ENCODE results near the gene ALDH3A2.
A peak's percentile ranks its signal among the peaks of the same experiment; 100 is the strongest.

The ALDH3A2 gene

DNA sequence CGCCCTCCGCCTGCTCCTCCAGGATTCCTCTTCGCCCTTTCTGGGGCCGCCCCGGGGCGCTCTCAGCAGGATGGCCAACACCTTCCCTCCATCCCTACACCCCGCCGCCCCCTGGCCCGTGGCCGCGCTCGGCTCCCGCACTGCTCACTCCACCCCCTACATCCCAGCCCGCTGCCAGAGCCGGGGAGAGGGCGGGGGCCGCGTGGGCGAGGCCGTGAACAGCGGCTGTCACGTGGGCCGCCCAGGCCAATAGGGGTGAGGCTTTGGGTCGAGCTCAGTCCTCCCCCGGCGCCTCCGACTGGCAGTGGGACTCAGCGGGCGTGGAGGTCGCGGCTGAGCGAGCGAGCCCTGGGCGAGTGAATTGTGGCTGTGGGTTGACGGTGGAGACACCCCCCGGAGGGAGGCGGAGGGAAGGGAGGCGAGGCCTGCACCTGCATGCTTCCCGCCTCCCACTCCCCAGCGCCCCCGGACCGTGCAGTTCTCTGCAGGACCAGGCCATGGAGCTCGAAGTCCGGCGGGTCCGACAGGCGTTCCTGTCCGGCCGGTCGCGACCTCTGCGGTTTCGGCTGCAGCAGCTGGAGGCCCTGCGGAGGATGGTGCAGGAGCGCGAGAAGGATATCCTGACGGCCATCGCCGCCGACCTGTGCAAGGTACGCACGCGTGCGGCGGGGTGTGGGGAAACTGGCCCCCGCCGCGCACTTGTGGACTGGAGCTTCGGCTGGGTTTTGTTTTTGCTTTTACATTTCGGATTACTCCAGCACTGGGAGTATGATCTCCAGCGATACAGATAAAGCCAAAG, at the start of gene ALDH3A2:
Gene ALDH3A2 (plus strand): TSS at position 277 of the 799 bp plus-strand sequence. CDS start 221 bp downstream, at position 498.
- DNase-seq (ENCODE audit: low spot score) = peak; percentile 97

DNA sequence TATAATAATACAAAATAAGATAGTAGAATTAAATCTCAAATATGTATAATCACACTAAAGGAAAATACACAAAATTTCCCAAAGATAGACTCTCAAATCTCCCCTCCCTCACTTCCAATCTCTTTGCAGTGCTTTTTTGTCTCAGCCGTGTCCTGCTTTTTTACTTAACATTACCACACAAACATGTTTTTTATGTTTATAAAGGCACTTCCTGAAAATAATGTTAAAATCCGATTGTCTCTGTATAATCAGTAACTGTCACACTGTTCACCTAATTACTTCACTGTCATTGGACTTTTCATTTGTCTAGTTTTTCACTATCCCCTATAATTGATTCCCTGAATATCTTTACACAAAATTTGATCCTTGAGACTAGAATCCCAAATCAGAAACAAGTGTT, 38.2 kb upstream of the ALDH3A2 start:
- DNase-seq (ENCODE audit: low spot score) = no peak

DNA sequence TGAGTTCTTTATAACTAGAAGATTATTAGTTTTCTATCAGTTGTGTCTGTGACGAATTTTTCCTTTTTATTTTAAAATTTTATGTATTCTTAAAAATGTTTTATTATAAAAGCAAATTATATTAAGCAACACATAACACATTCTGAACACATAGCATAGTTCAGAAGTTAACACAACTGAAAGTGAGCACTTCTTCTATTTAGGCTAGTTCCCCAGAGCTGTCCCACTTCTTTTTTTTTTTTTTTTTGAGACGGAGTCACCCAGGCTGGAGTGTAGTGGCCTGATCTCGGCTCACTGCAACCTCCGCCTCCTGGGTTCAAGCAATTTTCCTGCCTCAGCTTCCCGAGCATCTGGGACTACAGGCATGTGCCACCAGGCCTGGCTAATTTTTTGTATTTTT, 37.7 kb upstream of the ALDH3A2 start:
- no peak for DNase-seq (ENCODE audit: low spot score)

DNA sequence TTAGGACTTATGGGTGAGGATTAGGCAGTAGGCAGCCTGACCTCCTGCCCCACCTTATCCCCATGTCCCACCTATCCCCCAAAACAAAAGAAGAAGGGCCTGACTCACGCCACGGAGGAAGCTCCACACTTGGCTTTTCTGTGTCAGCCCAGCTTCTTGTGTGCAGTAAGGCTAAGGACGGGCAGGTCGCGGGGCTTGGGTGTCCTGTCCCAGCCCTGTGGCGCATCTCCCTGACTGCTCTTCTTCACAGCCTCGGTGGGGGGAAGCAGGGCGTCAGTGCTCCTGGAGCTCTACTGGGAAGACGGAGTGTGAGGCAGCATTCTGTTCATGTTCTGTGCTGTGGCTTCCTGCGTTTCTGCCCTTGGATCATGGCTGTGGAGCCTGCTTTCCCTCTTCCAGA, 34.6 kb upstream of the ALDH3A2 start:
- no peak for DNase-seq (ENCODE audit: low spot score)

DNA sequence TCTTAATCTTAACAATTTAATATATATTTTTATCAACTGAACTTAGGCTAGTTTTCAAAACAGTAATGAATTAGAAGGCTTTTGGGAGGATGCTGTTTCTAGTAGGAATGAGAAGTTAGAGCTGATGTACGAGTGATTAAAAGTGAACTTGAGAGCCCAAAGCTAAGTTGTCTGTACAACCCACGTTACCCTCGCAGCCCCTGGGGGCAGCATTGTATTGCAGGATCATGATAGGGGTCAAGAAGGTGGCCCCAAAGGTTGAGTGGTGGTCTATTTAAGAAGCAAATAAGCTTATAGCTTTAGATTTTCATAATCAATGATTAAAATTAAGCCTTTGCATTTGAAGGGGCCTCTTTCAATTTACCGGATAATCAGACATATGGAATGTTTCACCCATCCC, 33.7 kb upstream of the ALDH3A2 start:
- no peak for DNase-seq (ENCODE audit: low spot score)

DNA sequence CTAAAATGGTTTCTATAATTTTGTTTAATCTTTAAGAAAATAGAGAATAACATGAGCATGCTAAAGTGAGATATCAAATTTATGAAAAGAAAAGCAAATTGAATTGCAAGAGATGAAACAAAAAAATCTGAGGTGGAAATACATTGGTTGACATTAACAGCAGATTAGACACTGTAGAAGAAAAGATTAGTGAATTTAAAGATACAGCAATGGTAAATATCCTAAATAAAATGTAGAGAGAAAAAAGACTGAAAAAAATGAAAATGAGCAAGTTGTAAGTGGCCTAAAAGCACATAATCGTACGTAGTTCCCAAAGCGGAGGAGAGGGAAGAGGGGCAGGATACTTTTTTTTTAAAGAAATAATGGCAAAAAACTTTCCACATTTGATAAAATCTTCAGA, 30.5 kb upstream of the ALDH3A2 start:
- DNase-seq (ENCODE audit: low spot score) = no peak

DNA sequence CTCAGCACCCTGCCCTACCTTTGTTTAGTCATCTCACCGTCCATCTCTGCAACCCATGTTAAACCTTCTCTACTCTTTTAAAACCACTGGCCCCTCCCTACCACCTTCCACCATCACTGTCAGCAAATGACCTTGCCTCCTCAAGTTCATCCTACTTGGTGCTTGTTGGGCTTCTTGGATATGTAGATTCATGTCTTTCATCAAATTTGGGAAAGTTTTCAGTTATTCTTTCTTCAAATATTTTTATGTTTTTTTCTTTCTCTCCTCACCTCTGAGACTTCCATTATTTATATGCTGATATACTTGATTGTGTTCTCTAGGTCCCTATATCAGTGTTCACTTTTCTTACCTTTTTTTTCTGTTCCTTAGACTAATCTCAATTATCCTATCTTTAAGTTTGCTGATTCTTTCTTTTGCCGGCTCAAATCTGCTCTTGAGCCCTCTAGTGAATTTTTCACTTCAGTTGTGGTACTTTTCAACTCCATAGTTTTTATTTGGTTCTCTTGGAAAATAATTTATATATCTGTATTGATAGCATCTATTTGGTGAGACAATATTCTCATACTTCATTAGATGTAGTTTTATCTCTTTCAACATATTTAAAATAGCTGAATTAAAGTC, 28.7 kb upstream of the ALDH3A2 start:
- no peak for DNase-seq (ENCODE audit: low spot score)

DNA sequence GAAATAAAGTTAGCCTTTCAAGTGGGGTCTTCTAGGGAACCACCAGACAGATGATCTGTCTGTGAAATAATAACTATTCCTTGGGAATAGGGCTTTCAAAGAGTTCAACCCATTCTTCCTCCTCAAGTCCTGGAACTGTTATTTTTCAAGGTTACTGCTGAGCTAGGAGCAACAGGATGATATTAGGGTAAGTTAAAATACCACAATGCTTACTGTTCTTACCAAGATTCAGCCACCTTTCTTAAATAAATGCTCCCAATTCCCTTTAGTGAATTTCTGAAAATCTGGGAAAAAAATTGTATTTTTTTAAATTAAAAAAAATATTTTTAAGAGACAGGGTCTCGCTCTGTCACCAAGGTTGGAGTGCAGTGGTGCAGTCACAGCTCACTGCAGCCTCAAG, 26.9 kb upstream of the ALDH3A2 start:
- DNase-seq (ENCODE audit: low spot score) = no peak

DNA sequence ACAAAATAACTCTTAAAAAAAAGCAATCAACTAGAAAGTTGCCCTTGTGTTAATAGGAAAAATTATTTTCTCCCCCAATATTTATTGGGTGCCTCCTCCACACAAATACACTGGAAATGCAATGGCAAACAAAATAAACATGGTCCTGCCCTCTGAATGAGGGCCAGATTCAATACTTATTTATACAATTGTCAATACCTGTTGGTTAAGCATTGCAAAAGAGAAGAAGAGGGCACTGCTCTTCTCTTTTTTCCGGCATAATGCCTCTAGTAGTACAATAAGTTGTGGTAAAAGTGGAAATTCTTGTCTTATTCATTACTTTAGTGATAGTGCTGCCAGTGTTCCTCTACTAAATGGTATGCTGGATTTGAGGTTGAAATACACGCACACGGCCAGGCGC, 22.5 kb upstream of the ALDH3A2 start:
- no peak for DNase-seq (ENCODE audit: low spot score)

DNA sequence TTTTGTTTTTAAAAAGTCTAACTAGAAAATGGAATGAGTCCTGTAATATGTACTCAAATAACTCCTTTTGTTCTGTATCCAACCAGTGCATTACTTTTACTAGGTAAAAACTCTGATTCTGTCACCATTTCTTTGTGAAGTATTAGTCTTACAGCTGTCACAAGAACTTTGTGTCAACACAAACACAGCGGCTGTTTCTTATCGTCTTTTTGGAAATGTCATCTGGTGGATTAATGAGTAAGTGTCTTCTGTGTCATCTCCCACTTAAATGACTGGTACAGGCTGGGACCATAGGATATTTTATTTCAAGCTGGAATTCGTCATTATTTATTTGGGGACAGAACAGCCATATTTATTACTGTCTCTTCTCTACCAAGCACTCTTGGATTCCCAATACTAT, 19.1 kb upstream of the ALDH3A2 start:
- no peak for DNase-seq (ENCODE audit: low spot score)

DNA sequence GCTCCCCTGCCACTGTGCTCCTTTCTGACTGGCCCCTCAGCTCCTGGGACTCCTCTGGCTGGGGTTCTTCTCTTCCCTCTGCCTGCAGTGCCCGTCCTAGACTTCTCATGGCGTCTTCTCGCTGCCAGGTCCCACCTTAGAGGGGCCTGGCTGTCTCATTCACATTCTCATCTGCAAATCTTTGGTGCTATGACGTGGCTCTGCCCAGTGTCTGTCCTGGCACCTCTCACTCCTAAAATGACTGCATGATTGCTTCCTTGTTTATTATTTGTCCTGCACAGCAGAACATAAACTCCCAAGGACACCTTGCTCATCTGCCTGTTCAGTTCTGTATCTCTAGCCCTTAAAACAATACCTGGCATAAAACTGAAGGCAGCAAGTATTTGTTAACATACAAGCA, 18.5 kb upstream of the ALDH3A2 start:
- DNase-seq (ENCODE audit: low spot score) = no peak

DNA sequence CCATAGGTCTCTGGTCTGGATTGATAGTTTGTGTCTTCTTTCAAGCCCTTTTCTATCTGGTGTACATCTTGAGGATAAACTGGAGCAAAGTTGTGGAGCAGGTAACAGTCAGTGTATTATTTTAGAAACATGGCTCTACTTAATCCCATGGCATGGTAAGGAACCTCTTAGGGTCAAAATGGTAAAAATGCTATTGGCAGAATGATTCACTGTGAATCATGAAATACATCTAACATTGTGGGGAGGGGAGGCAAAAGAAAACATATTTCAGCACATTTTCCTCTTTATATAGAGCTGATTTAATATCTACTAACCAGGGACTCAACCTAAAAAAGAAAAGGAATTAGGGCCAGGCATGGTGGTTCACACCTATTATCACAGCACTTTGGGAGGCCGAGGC, 17.9 kb upstream of the ALDH3A2 start:
- DNase-seq (ENCODE audit: low spot score) = no peak

DNA sequence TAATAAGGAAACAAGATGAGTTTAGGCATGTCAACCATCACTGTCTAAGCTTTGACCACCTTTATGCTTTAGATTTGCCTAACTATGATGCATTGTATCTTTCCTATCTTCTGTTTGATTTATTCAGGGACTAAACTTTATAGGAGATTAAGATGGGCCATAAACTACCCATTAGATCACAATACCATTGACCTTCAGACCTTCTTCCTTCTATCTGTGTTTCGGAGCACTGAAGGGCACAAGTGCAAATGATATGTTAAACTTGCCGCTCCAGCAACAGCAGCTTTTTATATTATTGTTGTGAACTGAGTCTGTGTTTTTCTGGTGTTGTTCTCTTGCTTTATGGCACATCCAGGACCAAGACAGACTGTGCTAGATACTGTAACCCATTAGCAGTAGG, 16.6 kb upstream of the ALDH3A2 start:
- DNase-seq (ENCODE audit: low spot score) = no peak

DNA sequence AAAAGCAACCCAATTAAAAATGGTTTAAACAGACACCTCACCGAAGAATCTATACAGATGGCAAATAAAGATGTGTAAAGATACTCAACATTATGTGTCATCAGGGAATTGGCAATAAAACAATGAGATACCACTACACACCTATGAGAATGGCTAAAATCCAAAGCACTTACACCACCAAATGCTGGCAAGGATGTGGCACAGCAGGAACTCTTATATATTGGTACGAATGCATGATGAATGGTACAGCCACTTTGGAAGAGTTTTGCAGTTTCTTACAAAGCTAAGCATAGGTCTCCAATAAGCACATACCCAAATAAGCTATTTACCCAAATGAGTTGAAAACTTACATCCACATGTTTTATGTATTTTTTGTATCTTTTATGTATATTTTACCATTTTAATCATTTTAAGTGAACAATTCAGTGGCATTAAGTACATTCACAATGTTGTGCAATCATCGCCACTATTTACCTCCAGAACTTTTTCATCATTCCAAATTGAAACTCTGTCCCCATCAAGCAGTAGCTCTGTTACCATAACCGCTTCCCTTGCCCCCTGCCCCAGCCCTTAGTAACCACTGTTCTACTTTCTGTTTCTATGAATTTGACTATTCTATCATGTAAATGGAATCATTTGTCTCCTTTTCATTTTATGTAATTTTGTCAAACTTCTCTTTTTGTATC, 6.7 kb upstream of the ALDH3A2 start:
- no peak for DNase-seq (ENCODE audit: low spot score)

DNA sequence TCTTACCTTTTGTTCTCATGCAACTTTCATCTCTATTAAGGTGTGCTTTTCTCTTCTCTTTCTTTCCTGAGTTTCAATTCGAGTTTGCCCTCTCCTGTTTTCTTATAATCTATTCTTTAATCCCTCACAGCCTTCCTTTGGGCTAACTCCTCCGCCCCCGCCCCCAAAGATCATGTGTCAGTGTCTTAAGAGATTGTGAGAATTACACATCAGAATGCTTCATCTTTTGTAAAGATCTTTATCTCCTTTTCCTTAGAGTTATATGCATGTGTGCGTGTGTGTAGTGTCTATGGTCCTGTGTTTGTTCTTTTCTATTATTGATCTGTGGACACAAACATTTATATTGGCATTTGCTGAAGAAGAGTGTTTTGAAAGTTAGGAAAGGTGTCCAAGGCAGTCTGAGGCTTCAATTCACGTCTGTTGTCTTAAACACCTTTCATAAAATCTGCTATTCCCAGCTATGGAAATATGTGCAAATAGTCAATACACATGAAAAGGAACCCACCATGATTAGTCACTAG, 6.1 kb upstream of the ALDH3A2 start:
- DNase-seq (ENCODE audit: low spot score) = no peak

DNA sequence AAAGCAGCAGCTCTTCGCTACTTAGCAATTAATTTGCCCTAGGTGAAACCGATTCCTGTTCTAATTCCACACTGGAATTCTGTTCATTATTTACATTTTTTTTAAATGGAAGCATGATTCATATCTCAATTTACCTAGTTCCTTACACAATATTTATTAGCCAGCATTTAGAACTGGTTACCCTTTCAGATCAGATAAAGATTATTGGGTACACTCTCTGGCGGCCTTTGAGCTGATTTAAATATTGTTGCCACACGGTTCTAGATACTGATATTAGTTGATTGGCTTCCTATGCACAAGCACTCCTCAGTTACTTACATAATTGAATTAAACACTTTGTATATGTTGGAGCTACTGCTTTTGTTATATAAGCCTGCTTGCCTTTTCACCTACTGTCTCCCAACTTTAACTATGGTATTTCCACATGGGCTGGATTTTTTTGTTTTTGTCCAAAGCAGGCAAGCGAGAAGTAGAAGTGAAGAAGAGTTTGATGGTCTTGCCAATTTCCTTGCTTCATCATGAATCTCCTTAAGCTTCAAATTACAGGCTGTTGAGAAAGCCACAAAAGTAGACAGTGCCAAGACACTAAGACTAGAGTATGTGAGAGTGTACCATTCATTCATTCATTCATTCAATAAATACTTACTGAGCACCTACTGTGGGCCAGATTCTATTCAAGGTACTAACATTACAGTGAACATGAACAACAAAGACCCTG, 3.9 kb upstream of the ALDH3A2 start:
- no peak for DNase-seq (ENCODE audit: low spot score)

DNA sequence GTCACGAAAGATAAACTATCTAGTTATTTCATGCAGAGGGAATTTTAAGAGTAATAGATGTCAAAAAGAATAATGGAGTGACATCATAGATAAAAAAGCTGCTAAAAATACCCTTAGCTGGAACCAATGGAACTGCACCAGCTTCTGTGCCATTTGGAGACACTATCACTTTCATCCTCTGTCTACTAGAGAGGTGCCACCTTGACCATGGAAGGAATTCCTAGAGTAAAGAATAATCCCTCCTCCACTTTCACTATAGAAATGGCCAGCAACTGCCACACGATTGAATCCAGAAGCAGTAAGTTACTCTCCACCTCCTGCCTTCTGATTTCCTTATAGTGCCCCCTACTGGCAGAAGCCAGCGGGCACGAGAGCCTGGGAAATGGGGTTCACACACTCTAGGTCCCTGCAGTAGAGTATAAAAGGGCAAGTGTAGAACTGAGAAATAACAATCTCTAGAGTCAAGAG, 2.8 kb upstream of the ALDH3A2 start:
- peak; percentile 39 for DNase-seq (ENCODE audit: low spot score)

DNA sequence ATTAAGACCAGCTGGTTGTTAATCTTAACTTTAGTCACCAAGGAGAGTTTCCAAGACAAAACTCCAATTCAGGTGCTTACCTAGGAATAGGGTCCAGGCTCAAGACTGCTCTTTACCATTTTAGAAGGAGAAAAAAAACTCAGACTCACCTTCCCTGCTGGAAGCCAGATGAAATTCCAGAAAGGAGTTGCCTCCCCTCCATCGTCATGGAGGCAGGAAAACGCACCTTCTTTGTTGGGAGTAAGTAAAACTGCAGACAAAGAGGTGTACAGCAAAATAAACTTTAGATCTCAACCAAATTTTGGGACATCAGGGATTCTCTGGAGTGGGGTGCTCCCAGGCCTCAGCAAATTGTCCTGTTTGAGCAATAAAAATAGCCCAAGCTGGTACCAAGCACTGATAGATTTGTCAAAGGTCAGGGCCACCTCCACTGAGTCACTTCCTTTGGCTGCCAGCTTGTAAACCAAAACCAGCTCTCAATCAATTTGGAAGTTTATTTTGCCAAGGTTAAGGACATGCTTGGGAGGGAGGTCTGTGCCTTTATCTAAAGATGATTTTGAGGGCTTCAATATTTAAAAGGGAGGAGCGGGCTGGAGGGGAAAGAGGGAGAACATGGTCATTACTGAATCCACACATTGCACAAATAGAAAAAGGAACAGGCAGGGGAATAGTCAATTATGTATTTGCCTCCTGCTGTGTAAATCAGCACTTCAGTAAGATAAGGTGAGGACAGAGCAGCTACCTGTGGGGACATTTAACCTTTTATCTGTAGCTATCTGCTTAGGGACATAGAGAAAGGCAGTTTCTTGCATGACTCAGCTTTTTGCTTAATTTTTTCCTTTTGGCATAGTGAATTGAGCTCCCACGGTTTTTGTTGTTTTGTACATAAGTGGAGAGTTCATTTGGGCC, 1.5 kb upstream of the ALDH3A2 start:
- DNase-seq (ENCODE audit: low spot score) = no peak

DNA sequence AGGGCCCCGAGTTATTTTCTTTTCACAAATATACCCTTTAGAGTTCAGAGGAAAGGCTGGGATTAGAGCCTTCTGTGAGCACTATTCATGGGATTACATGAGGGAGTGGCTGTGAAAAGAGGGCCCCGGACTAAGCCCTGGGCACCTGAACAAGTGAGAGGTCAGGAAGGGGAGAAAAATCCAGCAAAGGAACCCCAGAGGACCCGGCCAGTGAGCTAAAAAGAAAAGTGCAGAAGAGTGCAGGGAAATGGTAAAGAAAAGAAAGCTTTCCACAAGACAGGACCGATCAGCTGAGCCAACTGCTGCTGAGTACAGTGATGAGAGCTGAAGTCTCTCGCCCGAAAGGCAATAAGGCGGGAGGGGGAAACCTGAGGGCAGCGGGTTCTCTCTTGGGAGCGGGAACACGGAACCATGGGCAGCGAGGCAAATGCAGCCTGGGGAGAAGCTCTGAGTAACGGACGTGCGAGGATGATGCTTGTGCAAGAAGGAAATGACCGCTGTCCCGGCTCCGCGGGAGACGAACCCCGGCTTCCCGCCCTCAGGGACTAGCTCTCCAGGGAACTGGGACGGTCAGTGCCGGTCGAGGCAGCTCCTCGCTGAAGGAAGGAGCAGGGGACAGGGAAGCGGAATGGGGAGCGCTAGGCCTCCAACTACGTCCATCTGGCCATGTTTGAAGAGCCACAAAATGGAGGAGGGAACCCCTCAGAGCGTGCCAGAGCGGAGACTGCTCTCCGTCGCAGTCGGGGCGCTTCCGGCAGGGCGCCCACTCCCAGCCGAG, 665 bp upstream of the ALDH3A2 start:
- peak; percentile 39 for DNase-seq (ENCODE audit: low spot score)

DNA sequence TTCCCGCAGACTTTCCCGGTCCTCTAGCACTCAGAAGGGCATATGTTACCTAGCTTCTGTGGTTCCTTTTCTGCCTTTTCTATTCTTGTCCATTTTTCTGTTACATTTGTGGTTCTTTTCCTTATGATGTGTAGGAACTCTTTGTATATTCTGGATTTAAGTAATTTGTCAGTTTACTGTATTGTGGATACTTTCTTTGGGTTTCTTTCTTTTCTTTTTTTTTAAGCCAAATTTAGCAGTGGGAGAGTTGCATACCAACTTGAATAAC, 657 bp downstream of the ALDH3A2 start:
- no peak for DNase-seq (ENCODE audit: low spot score)

DNA sequence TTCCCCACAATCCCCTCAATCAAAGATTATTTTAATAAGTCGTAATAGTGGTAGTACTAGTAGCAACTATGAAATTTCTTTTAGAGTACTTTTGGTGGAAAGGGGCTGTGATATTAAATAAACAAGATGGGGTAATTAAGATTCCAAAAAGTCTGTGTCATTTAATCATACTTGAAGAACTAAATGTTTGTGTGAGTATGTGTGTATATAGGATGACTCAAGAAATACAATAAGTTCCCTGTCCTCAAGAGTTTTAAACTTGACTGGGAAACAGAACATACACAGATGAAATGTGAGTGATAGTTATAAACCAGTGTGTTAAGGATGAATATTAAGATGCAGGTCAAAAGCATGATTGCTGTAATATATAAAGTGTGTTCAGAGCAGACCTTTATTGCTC, 2.3 kb downstream of the ALDH3A2 start:
- DNase-seq (ENCODE audit: low spot score) = no peak
